Parathyroid adenoma (tissue), 2 donors: Measurements from ENCODE around the gene GOLGA6D.
"Not testable (repeated sequence)": the region's sequence is repeated elsewhere in the genome, so short reads cannot be mapped to it uniquely, and the experiment has no call there.

Experiments used
- H2AFZ ChIP-seq: fragments of 300-600 bp; sonication (generic); one replicate; pipeline ENCODE4 v1.7.0; 2017; ENCODE audit warnings: antibody characterized with exemption, mild to moderate bottlenecking
- H3K27ac ChIP-seq: fragments of 300-600 bp; sonication (generic); one replicate; pipeline ENCODE4 v1.7.0; 2017
- H3K27me3 ChIP-seq: fragments of 300-600 bp; sonication (generic); one replicate; pipeline ENCODE4 v1.7.0; 2017; ENCODE audit warnings: low read length; ENCODE audit not compliant: control insufficient read depth, insufficient read depth
- H3K36me3 ChIP-seq: fragments of 300-600 bp; sonication (generic); one replicate; pipeline ENCODE4 v1.7.0; 2017; ENCODE audit warnings: low read length; ENCODE audit not compliant: control insufficient read depth, insufficient read depth
- H3K4me1 ChIP-seq: fragments of 300-600 bp; sonication (generic); one replicate; pipeline ENCODE4 v1.7.0; 2017; ENCODE audit warnings: control low read depth
- H3K4me2 ChIP-seq: fragments of 300-600 bp; sonication (generic); one replicate; pipeline ENCODE4 v1.7.0; 2017; ENCODE audit warnings: low read length
- H3K4me3 ChIP-seq: fragments of 300-600 bp; sonication (generic); one replicate; pipeline ENCODE4 v1.7.0; 2017; ENCODE audit warnings: low read depth, low read length
- H3K79me2 ChIP-seq: fragments of 300-600 bp; sonication (generic); one replicate; pipeline ENCODE4 v1.7.0; 2017; ENCODE audit warnings: control low read depth
- H3K9ac ChIP-seq: fragments of 300-600 bp; sonication (generic); one replicate; pipeline ENCODE4 v1.7.0; 2017; ENCODE audit warnings: mild to moderate bottlenecking
- H3K9me3 ChIP-seq: fragments of 300-600 bp; sonication (generic); one replicate; pipeline ENCODE4 v1.7.0; 2017; ENCODE audit warnings: low read length; ENCODE audit not compliant: control insufficient read depth
- CTCF ChIP-seq: fragments of 300-600 bp; sonication (generic); IDR thresholded peaks from one replicate; pipeline ENCODE4 v1.7.0; 2017; ENCODE audit warnings: antibody characterized with exemption, mild to moderate bottlenecking
- donor health status: primary hyperparathyroidism.

The GOLGA6D gene

GRCh38 chr15:75249726-75250125 is 32.9 kb upstream of the GOLGA6D start:
- H3K4me2 ChIP-seq: no peak overlapping the region
- no peak overlapping the region for H3K4me3 ChIP-seq

DNA sequence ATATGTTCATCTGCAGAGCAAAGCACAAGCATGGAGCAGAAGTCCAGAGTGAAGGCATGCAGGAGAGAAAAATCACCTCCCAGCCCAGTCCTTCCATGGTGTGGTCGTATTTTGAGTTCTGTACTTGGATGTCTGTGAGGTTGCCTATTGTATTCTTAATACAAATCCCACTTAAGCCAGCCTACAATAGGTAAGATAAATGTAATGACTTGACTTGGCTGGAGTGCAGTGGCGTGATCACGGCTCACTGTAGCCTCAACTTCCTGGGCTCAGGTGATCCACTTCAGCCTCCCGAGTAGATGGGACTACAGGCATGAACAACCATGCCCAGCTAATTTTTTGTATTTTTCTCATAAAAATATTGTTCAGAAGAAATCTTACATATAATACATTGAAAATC is 31.3 kb upstream of the GOLGA6D start:
- not testable (repeated sequence) for H3K9me3 ChIP-seq, H3K4me1 ChIP-seq, H3K27me3 ChIP-seq, H3K9ac ChIP-seq, H3K36me3 ChIP-seq, H3K79me2 ChIP-seq, H2AFZ ChIP-seq, H3K4me2 ChIP-seq, H3K27ac ChIP-seq, H3K4me3 ChIP-seq

More at GRCh38 chr15:75249726-75250125, 32.9 kb upstream of the GOLGA6D start:
- H3K9me3 ChIP-seq: no peaks in the 10 kb centered on the region
- no peak overlapping the region for H3K27ac ChIP-seq
- TF ChIP-seq CTCF: no peak
- H3K27me3 ChIP-seq: no peaks in the 10 kb centered on the region
- no peaks in the 10 kb centered on the region for H3K36me3 ChIP-seq
- H2AFZ ChIP-seq: no peak overlapping the region
- H3K4me1 ChIP-seq: peaks cover 3% of the 10 kb centered on the region
- H3K9ac ChIP-seq: no peak overlapping the region
- H3K79me2 ChIP-seq: no peaks in the 10 kb centered on the region

GRCh38 chr15:75252285-75252684 is 30.4 kb upstream of the GOLGA6D start:
- H3K4me1 ChIP-seq, H2AFZ ChIP-seq, H3K9me3 ChIP-seq, H3K4me3 ChIP-seq, H3K9ac ChIP-seq, H3K36me3 ChIP-seq, H3K27me3 ChIP-seq, H3K79me2 ChIP-seq, H3K4me2 ChIP-seq, H3K27ac ChIP-seq: not testable (repeated sequence)

- H3K4me3 ChIP-seq: not testable (repeated sequence)
These were observed 24.6 kb upstream of the GOLGA6D start, which contains the start of gene GOLGA6C for GRCh38 chr15:75258034-75258433. Gene GOLGA6C (plus strand): TSS chr15:75258334. CDS start chr15:75258599, 265 bp downstream.

DNA sequence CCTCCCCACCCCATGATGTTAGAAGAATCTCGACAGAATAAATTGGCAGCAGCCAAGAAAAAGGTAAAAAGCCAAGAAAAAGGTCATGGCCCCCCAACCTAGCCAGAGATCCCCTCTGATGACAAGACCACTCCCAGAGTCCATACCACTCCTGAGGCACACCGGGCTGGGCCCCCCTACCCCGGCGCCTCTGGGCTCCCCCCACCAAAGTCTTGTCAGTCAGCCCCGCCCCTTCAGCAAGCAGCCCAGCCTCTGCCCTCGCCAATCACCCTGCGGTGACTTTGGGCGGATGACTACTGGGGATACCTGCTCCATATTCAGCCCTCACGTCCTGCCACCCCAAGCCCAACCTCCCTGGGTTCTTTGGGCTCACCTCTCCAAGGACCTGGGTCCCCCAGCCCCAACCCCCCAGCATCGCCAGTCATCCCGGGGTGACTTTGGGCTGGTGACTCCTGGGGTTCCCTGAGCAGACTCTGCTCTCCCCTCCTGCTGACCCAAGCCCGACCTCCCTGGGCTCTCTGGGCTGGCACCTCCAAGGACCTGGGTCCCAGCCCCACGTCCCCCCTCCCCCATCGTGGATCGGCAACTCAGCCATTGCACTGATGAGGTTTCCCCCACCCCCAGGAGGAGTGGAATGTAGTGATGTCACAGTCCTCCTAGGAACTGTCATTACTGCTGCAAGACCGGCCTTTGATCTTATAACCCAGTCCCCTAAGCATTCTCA is 23.9 kb upstream of the GOLGA6D start:
- not testable (repeated sequence) for H2AFZ ChIP-seq, H3K27me3 ChIP-seq, H3K4me2 ChIP-seq, H3K4me1 ChIP-seq, H3K79me2 ChIP-seq, H3K4me3 ChIP-seq, H3K36me3 ChIP-seq, H3K9me3 ChIP-seq, H3K9ac ChIP-seq, H3K27ac ChIP-seq

More at GRCh38 chr15:75258034-75258433, 24.6 kb upstream of the GOLGA6D start, which contains the start of gene GOLGA6C:
- not testable (repeated sequence) for H3K79me2 ChIP-seq, H3K4me2 ChIP-seq, H3K9me3 ChIP-seq, H3K9ac ChIP-seq, H3K4me1 ChIP-seq, H3K27me3 ChIP-seq, H3K27ac ChIP-seq, H2AFZ ChIP-seq, H3K36me3 ChIP-seq

GRCh38 chr15:75259873-75260272 is 22.8 kb upstream of the GOLGA6D start:
- not testable (repeated sequence) for H3K27me3 ChIP-seq, H3K9ac ChIP-seq, H3K4me3 ChIP-seq, H3K4me2 ChIP-seq, H3K79me2 ChIP-seq, H3K4me1 ChIP-seq, H3K36me3 ChIP-seq, H3K27ac ChIP-seq, H3K9me3 ChIP-seq, H2AFZ ChIP-seq

GRCh38 chr15:75273751-75274359 is 8.8 kb upstream of the GOLGA6D start:
- not testable (repeated sequence) for H3K27ac ChIP-seq, H3K36me3 ChIP-seq, H3K79me2 ChIP-seq, H3K9me3 ChIP-seq, H3K4me2 ChIP-seq, H3K9ac ChIP-seq, H3K4me3 ChIP-seq, H3K4me1 ChIP-seq, H3K27me3 ChIP-seq, H2AFZ ChIP-seq
